K562 (cell line): ENCODE data around the gene ARL14. TPM values are rescaled to one million over a fixed set of nuclear protein-coding genes. Genes with fewer than 3 reads are reported as not detected.

Source experiments
- ATAC-seq: fragments of 200-7000 bp; cut with Tn5 transposase; 3 replicates; pipeline ENCODE4 v1.9.1; 2020; ENCODE audit warnings: moderate library complexity
- BruUV-seq: library from RNA; stranded (reverse); fragments of 400-500 nt; replicated peaks from 2 replicates; lab custom pipeline; 2021; lab: Mats Ljungman, UMichigan
- CTCF ChIA-PET: fragments of 300-600 bp; formaldehyde crosslinking; extraction: SDS; loops from one replicate; lab custom pipeline; 2021; ENCODE audit warnings: low intra/inter-chr PET ratio; lab: Yijun Ruan, JAX
- POLR2A ChIA-PET: fragments of 300-600, 350-650 bp; sonication (Branson Sonifier 250); formaldehyde crosslinking; extraction: SDS; loops from one replicate; lab custom pipeline; 2021; ENCODE audit warnings: antibody characterized with exemption, inconsistent platforms; lab: Yijun Ruan, JAX
- DNase-seq, 4 experiments: peaks; one replicate each; pipeline versions ENCODE4 v3.0.0 to v3.0.0-alpha.2; 2011 to 2018; ENCODE audit warnings: low spot score in 3 of 4, mixed read lengths in 3 of 4; ENCODE audit errors: extremely low read depth in 1 of 4
- FAIRE-seq: peaks from 2 replicates; lab custom pipeline; 2011; peaks lifted over from hg19 to GRCh38; lab: Jason Lieb, UNC
- H2AFZ ChIP-seq: 2 replicates; pipeline ENCODE4 v1.6.0; 2011; ENCODE audit warnings: low read depth, low read length, control low read depth, inconsistent platforms
- H3K27ac ChIP-seq: fragments of 200-600 bp; 3 replicates; pipeline ENCODE4 v1.8.0; 2011; ENCODE audit warnings: low read depth, mild to moderate bottlenecking, control low read depth, inconsistent platforms, low read length, moderate library complexity, mixed read lengths; ENCODE audit errors: extremely low read depth
- H3K27me3 ChIP-seq, 2 experiments: fragments of 300-600 bp in 1 of 2; 2 replicates in 1 of 2; 3 replicates in 1 of 2; pipeline versions ENCODE4 v1.6.0 to v1.8.0; 2011; ENCODE audit warnings: inconsistent platforms in 2 of 2, low read length in 2 of 2, mild to moderate bottlenecking in 1 of 2, mixed read lengths in 1 of 2, moderate library complexity in 1 of 2; ENCODE audit not compliant: control insufficient read depth in 2 of 2, insufficient read depth in 2 of 2
- H3K36me3 ChIP-seq: fragments of 300-600 bp; 3 replicates; pipeline ENCODE4 v1.8.0; 2011; ENCODE audit warnings: mild to moderate bottlenecking, low read length, inconsistent platforms; ENCODE audit not compliant: control insufficient read depth, insufficient read depth
- H3K4me1 ChIP-seq, 2 experiments: fragments of 200-600 bp in 1 of 2; replicated peaks in 1 of 2; 2 replicates in 1 of 2; 3 replicates in 1 of 2; pipeline versions ENCODE4 v1.5.1 to v1.8.0; 2011; ENCODE audit warnings: inconsistent platforms in 2 of 2, low read length in 2 of 2, mild to moderate bottlenecking in 1 of 2, mixed read lengths in 1 of 2, moderate library complexity in 1 of 2; ENCODE audit not compliant: control insufficient read depth in 2 of 2, insufficient read depth in 2 of 2
- H3K4me2 ChIP-seq: 2 replicates; pipeline ENCODE4 v1.6.1; 2011; ENCODE audit warnings: low read length, control low read depth, inconsistent platforms, mixed read lengths; ENCODE audit not compliant: insufficient read depth
- H3K4me3 ChIP-seq: fragments of 200-600 bp; sonication (generic), shearing (Covaris generic); 2 replicates; pipeline ENCODE4 v1.5.1; 2016; ENCODE audit warnings: control low read depth, inconsistent platforms
- H3K79me2 ChIP-seq: fragments of 200-600 bp; 3 replicates; pipeline ENCODE4 v1.8.0; 2011; ENCODE audit warnings: low read length, inconsistent platforms; ENCODE audit not compliant: control insufficient read depth, insufficient read depth
- H3K9ac ChIP-seq, 2 experiments: 2 replicates each; pipeline versions ENCODE4 v1.6.0 to v1.6.1; 2011; ENCODE audit warnings: low read depth in 2 of 2, low read length in 2 of 2, control low read depth in 1 of 2, inconsistent platforms in 1 of 2, mild to moderate bottlenecking in 1 of 2, mixed read lengths in 1 of 2; ENCODE audit not compliant: insufficient read depth in 1 of 2
- H3K9me1 ChIP-seq: one replicate; pipeline ENCODE4 v1.6.0; 2011; ENCODE audit warnings: inconsistent platforms, mild to moderate bottlenecking, low read length, moderate library complexity; ENCODE audit not compliant: control insufficient read depth, insufficient read depth
- H3K9me3 ChIP-seq: replicated peaks from 2 replicates; pipeline ENCODE4 v1.5.1; 2011; ENCODE audit warnings: low read depth, low read length, inconsistent platforms; ENCODE audit not compliant: control insufficient read depth, insufficient read depth
- H4K20me1 ChIP-seq: replicated peaks from 2 replicates; pipeline ENCODE4 v1.6.1; 2011; ENCODE audit warnings: low read length, inconsistent platforms, mixed read lengths; ENCODE audit not compliant: control insufficient read depth, insufficient read depth
- CBFA2T3 ChIP-seq: fragments of 450-650 bp; IDR thresholded peaks from 2 replicates; pipeline ENCODE4 v1.6.1; 2017
- CTCF ChIP-seq, 3 experiments: IDR thresholded peaks in 2 of 3; conservative IDR thresholded peaks in 1 of 3; 2 replicates each; pipeline ENCODE4 v1.5.1; 2011 to 2012; ENCODE audit warnings: low read length in 3 of 3, mild to moderate bottlenecking in 3 of 3, control low read depth in 2 of 3, improper control_type of control experiment in 1 of 3, inconsistent platforms in 1 of 3, low read depth in 1 of 3, mixed read lengths in 1 of 3, moderate library complexity in 1 of 3; ENCODE audit not compliant: insufficient read depth in 2 of 3
- DMBX1 ChIP-seq: fragments of 250-450 bp; sonication (Bioruptor Pico); IDR thresholded peaks from 2 replicates; pipeline ENCODE4 v1.8.0; 2022; ENCODE audit warnings: inconsistent platforms, mild to moderate bottlenecking, moderate library complexity, borderline replicate concordance
- FOS ChIP-seq: IDR thresholded peaks from 3 replicates; pipeline ENCODE4 v1.6.1; 2011; ENCODE audit not compliant: insufficient read length; ENCODE audit errors: extremely low read depth
- GTF2A2 ChIP-seq: IDR thresholded peaks from 2 replicates; pipeline ENCODE4 v1.6.1; 2016; ENCODE audit warnings: mild to moderate bottlenecking, missing genetic modification characterization, missing compliant biosample characterization
- NRF1 ChIP-seq, 2 experiments: fragments of 450-650 bp; IDR thresholded peaks in 1 of 2; conservative IDR thresholded peaks in 1 of 2; 2 replicates each; pipeline ENCODE4 v1.6.1; 2014; ENCODE audit warnings: mild to moderate bottlenecking in 2 of 2
- SRF ChIP-seq, 2 experiments: fragments of 250-450, 450-650 bp in 1 of 2; sonication (Bioruptor Pico) in 1 of 2; sonication (generic) in 1 of 2; formaldehyde crosslinking; IDR thresholded peaks; 2 replicates each; pipeline versions ENCODE4 v1.5.0 to v1.5.1; 2020 to 2022; ENCODE audit warnings: mild to moderate bottlenecking in 1 of 2, missing genetic modification reagents in 1 of 2
- YBX1 ChIP-seq: fragments of 450-650 bp; IDR thresholded peaks from 2 replicates; pipeline ENCODE4 v1.7.1; 2016; ENCODE audit warnings: mild to moderate bottlenecking
- ZNF586 ChIP-seq: fragments of 450-650 bp; formaldehyde crosslinking; conservative IDR thresholded peaks from 2 replicates; pipeline ENCODE4 v1.4.0; 2020; ENCODE audit warnings: mild to moderate bottlenecking, moderate library complexity
- ZSCAN29 ChIP-seq: fragments of 450-650 bp; IDR thresholded peaks from 2 replicates; pipeline ENCODE4 v1.6.1; 2017
- WGBS: fragments of 100-300 bp; shearing (Covaris generic); methylation state at CpG from one replicate; pipeline ENCODE4 v1.1.6; 2016; ENCODE audit warnings: low coverage, mixed read lengths; ENCODE audit not compliant: insufficient coverage; ENCODE audit errors: missing lambda C conversion rate; 5-methylcytosine and 5-hydroxymethylcytosine counted together
- in situ Hi-C: fragments of 300-500 bp; cut with MboI; formaldehyde crosslinking; loops from 4 replicates; pipeline ENCODE4 v1.15.0; 2018; ENCODE audit warnings: inconsistent platforms, mixed read lengths
- intact Hi-C: fragments of 100-400 bp; cut with micrococcal nuclease; formaldehyde crosslinking; loops from 2 replicates; pipeline ENCODE4 v1.14.2; 2022
- polyA plus RNA-seq, 8 experiments: library from polyadenylated mRNA; depleted of rRNA in 4 of 8; stranded (reverse) in 5 of 8; unstranded in 3 of 8; fragments of >200 nt; fragmentation: Nextera tagmentation in 2 of 8; fragmentation: Illumina TruSeq in 1 of 8; extraction: Ambion mirVana in 2 of 8; extraction: Trizol in 1 of 8; gene quantifications; 2 replicates each; pipeline versions ENCODE4 v1.2.1 to v1.2.3, GENCODE V29; 2011 to 2014; ENCODE audit warnings: inconsistent platforms in 1 of 8, missing spikeins in 1 of 8
- total RNA-seq, 7 experiments: library from RNA; depleted of rRNA in 6 of 7; stranded (reverse); fragments of >200 nt in 6 of 7; fragmentation: Illumina TruSeq in 2 of 7; extraction: Trizol in 2 of 7; gene quantifications; 2 replicates each; pipeline versions ENCODE4 v1.2.1 to v1.2.3, GENCODE V29; 2011 to 2021; ENCODE audit warnings: low replicate concordance in 1 of 7
- TF ChIP-seq, protein P1 (sequence below), 3 experiments: fragments of 200-800 bp in 1 of 3; sonication (Bioruptor generic) in 1 of 3; sonication (generic) in 1 of 3; formaldehyde crosslinking in 1 of 3; IDR thresholded peaks; 2 replicates each; pipeline versions ENCODE4 v1.6.1 to v1.8.0; 2016 to 2022; ENCODE audit warnings: mild to moderate bottlenecking in 2 of 3, missing compliant biosample characterization in 2 of 3, missing genetic modification characterization in 2 of 3, missing genetic modification reagents in 1 of 3

Gene ARL14
- total and polyA plus RNA-seq, 9 of the 15 experiments (the other 6 are each of a cell fraction or from before 2014, with no cell fraction given), result not detected

GRCh38 chr3:160684368-160684740 lies 7.4 kb downstream of the ARL14 start:
- WGBS, result 37% methylated on average over 2 of the region's 2 CpGs
- DNase-seq (no peak), ATAC-seq (no peak; the same call in 2 of the 3 replicates)
- Histone ChIP-seq H2AFZ (no peak overlapping the region), H3K9ac (no peak overlapping the region), H3K9me3 (no peaks in the 10 kb centered on the region), H3K4me2 (no peak overlapping the region), H3K27ac (no peak overlapping the region), H3K79me2 (no peaks in the 10 kb centered on the region), H3K4me3 (no peak overlapping the region)
- in situ Hi-C loops, result loop anchor here (10.0 kb wide), 1 partner anchor 720 kb away; no protein-coding TSS in a partner anchor
- ChIA-PET POLR2A (no interaction called here), CTCF (no interaction called here)
- no peak for TF ChIP-seq ZSCAN29
- no peak for TF ChIP-seq DMBX1
- peak; percentile 69 to 88; a peak in 3 of 4 replicates for TF ChIP-seq SRF (CRISPR knock-in tag; IDR thresholded peaks at IDR 0.05)
- no peak for TF ChIP-seq FOS
- peak; percentile 67 to 74 for TF ChIP-seq NRF1 (conservative IDR thresholded peaks at IDR 0.05 in 1 of 2, IDR thresholded peaks at IDR 0.05 in 1 of 2)
- TF ChIP-seq, all 486 proteins: peak for 2
- intact Hi-C loops, result no loop called here
- no peaks in the 10 kb centered on the region for H3K36me3 ChIP-seq
- no peaks in the 10 kb centered on the region for H3K4me1 ChIP-seq
- H4K20me1 ChIP-seq, result no peaks in the 10 kb centered on the region
- 0 out of 5 replicates have a peak, but pooled peaks cover 0 to 6% of the 10 kb centered on the region in 2 experiments for H3K27me3 ChIP-seq
- no TSS peak for BruUV-seq
- no peak for FAIRE-seq
- H3K9me1 ChIP-seq, result no peaks in the 10 kb centered on the region

- H3K9me3 ChIP-seq, result no peaks in the 10 kb centered on the region
- ChIA-PET CTCF (no interaction called here), POLR2A (no interaction called here)
- no peaks in the 10 kb centered on the region for H3K9me1 ChIP-seq
- TF ChIP-seq CTCF (IDR thresholded peaks at IDR 0.05 in 2 of 3, conservative IDR thresholded peaks at IDR 0.05 in 1 of 3; ENCODE audit: insufficient read depth in 2 of 3, low read depth in 1 of 3, low read length in 3 of 3), result peak in 1 of 3 experiments; percentile 23; a peak in 1 of 6 replicates
- no peak for TF ChIP-seq YBX1
- TF ChIP-seq ZNF586, result no peak
- no peak for TF ChIP-seq GTF2A2 (tag)
- TF ChIP-seq, protein P1, sequence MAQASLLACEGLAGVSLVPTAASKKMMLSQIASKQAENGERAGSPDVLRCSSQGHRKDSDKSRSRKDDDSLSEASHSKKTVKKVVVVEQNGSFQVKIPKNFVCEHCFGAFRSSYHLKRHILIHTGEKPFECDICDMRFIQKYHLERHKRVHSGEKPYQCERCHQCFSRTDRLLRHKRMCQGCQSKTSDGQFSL (CRISPR knock-in tag; IDR thresholded peaks at IDR 0.05), result no peak
- TF ChIP-seq, protein P1 (tag; IDR thresholded peaks at IDR 0.05), result no peak
- no peak for TF ChIP-seq CBFA2T3
- no peak overlapping the region for H3K9ac ChIP-seq
- WGBS, result 0% methylated on average over 1 of the region's 1 CpG
- in situ Hi-C loops (loop anchor here (10.0 kb wide), 1 partner anchor 720 kb away; no protein-coding TSS in a partner anchor), intact Hi-C loops (no loop called here)
- no peaks in the 10 kb centered on the region for H3K36me3 ChIP-seq
- ATAC-seq (peak; percentile 68; the same call in 2 of the 3 replicates), FAIRE-seq (peak; percentile 11), DNase-seq (no peak)
- H3K4me2 ChIP-seq, result no peak overlapping the region
- no TSS peak for BruUV-seq
- H3K4me1 ChIP-seq, result no peaks in the 10 kb centered on the region
- H4K20me1 ChIP-seq, result no peaks in the 10 kb centered on the region
- H3K79me2 ChIP-seq, result no peaks in the 10 kb centered on the region
- H2AFZ ChIP-seq, result no peak overlapping the region
- H3K4me3 ChIP-seq, result no peak overlapping the region
- H3K27me3 ChIP-seq, result 0 out of 5 replicates have a peak, but pooled peaks cover 0 to 6% of the 10 kb centered on the region in 2 experiments
- no peak overlapping the region for H3K27ac ChIP-seq
Observed at GRCh38 chr3:160685144-160685766, 8.3 kb downstream of the ARL14 start.
